Activated CD4-positive, alpha-beta T cell treated with anti-CD3 and anti-CD28 coated beads, Interleukin-2, amount 50 U/mL, for 24 hours (primary cell): ENCODE data around the gene AFTPH.
"Not testable (repeated sequence)": the region's sequence is repeated elsewhere in the genome, so short reads cannot be mapped to it uniquely, and the experiment has no call there.

Experiments used
- DNase-seq, 2 donors: peaks; one replicate each; pipeline ENCODE4 v3.0.0-alpha.2; 2020; ENCODE audit warnings: low read depth in 1 of 2, low spot score in 1 of 2

AFTPH gene

DNA sequence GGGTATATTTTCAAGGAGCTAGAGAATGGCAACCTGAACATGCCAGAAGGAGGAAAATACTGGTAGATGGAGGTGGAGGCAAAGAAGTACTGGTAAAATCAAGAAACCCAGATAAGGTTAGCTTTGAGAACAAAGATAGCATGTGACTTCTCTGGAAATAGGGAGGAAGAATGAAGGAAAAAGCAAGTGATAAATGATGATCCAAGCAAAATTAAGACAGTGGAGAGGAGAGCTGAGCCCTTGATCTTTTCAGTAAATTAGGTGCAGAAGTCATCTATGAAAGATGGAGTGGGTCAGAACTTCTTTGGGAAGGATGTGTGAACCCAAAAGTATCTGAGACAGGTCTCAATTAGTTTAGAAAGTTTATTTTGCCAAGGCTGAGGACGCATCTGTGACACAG lies 25.7 kb upstream of the AFTPH start:
- DNase-seq: no peak

DNA sequence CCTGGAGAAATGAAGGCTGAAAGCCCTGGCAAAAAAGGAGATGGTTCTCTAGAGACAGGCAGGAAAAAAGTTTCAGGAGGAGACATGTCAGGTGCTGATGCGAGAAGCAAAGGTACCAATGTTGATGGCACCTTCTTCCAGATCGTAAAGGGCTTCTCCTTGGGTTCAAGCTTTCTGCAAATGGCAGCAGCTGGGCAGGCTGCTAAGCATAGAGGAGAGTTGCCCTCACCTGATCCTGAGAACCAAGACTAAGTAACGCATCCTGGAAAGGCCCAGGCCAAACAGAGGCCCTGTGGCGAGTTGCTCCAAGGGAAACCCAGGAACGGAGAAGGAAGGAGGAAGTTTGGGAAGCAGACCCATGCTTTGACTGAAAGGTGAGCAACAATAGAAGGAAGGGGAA lies 23.6 kb upstream of the AFTPH start:
- DNase-seq: no peak

DNA sequence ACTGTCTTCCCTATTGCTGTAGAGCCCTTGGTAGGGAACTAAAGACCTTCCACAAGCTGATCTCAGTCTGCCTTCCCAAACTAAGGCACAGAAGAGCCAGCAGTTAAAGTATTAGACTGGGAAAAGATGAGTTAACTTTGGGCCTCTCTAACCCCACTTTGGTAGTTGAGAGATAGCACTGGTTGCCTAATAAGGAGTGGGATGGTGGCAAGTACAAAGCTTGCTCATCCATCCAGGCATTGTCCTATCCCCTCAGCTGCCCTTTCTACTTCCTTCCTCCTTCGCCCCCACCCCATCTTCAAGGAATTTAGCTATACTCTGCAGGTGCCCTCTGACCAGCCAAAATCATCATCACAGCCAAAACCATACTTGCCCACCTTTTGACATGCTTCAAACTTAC lies 22.2 kb upstream of the AFTPH start:
- DNase-seq: no peak

DNA sequence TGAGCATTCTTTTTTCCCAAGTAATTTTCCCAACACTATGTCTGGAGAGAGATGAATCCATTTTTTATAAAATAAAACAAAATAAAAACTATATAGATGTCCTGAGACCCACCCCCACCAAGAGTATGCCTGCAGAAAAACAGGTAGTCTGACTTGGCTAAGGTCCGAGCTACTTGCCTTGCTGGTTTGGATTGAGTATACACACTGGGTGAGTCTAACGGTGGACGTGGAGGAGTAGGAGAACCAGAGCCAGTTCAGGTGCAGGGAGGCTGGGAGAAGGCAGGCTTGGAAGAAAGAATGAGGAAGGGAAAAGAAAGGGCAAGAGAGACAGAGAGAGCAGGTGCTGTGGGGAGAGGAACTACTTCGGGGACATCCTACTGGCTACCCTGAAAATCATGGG lies 21.3 kb upstream of the AFTPH start:
- no peak for DNase-seq

DNA sequence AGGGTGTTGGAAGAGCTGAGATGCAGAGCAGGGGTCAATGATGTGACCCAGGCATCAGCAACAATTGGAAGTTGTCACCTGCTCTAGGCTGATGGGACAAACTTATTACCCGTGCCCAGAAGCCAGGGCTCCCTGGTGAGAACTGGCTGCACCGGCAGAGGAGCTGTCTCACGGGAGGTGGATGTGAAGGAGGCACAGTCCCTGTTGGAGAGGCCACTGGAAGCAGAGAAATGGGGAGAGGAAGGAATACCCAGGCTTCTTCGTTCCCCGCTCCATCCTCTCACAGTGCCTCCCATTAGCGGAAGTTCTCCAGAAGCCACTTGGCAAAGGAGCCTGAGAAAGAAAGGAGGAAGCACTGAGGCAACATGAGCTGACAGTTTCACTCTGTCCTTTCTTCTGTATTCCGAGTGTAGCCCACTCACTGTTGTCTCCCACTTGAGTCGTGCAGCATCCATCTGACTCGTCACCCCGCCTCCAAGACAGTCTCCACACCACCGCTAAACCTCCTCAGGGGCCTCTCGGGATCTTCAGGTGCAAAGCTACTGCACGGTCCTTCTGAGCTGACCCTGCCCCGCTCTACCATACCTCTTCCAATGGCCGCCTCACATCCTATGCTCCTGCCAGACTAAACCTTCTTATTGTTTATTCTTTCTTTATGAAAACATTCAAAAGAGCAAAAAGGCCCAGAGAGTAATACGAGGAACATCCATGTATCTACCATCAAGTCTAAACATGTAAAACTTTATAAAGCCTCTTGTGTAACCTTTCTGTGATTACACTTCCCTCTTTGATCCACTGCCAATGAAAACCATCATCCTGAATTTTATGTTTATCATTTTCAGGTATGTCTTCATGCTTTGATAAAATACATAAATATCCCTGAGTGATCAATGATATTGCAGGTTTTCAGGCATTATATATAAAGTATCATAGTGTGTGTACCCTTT lies 19.1 kb upstream of the AFTPH start:
- no peak for DNase-seq

DNA sequence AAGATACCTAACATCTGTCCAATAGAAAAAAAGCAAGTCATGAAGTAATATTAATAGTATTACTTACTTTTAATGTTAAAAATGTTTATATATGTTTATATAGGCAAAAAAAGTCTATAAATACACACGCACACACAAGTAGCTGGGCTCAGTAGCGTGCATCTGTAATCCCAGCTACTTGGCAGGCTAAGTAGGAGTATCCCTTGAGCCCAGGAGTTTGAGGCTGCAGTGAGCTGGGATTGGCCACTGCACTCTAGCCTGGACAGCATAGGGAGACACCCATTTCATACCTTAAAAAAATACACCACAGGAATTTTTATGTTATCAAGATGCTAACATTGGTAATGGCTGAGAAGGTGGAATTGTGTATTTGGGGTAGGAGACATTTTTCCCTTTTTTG lies 17.4 kb upstream of the AFTPH start:
- DNase-seq: no peak

DNA sequence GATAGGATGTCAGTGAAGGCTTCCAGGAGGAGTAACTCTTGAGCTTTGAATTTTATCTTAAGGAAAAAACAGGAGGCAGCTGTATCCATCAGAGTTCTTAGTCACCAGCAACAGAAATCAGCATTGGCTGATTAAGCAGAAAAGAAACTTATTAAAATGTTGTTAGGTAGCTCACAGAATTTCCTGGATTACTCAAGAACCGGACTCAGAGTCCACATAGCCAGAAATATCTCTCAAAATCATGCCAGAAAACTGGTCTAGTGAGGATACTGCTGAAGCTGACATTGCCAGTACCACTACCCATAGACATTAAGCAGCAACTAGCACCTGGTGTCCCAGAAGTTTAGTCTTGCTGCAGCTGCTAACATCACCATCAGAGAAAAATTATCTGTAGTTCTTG lies 10.1 kb upstream of the AFTPH start:
- no peak for DNase-seq

DNA sequence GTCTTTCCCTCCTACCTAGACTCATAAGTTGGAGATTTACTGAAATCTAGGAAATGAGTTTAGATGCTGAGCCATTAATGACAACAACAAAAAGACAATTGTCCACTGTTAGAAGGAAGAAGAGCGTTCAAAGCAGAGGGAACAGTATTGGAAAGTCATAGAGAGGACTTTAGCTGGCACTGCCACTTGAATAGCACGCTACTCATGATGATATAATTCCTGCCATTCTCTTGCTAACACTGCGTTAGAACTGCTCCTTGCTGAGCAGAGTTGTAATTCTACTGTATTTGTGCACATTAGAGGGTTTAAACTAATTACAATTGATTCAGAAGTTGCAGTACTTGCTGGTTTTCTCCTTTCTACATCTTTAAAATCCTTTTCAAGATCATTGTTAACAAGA lies 9.0 kb upstream of the AFTPH start:
- DNase-seq: no peak

DNA sequence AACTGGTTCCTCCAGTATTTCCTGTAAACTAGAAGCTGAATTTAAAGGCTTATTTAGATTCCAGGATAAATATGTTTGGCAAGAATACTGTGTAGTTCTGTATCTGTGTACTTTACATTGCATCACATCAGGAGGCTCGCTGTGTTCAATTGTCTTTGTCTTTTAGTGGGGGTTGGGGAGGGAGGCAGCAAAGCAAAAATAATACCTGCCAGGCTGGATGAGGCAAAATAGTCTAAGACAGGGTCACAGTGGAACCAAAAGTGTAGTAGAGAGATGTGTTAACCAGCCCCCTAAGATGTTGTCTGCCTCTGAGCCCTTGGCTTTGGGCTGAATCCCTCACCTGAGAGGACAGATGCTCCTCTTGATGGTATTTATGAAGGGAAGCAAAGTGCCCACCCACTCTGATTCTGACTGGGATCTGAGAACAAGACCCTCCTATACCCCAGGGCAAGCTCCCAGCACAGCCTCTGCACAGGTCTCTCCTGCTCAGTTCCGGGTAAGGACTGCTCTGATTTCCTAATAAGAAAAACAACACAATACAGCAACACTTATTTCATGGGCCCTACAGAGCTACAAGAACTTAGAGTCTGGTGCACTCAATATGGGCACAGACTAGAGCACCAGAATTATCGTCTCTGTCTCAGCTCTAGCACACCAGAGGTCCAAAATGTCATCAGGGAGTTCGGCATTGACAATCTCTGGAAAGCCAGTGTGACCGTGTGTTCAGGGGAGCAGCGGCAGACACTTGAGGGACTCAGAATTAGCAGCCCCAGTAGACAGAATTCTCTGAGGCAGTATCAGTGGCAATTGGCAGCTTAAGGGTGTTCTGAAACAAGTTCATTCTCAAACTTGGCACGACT lies 7.2 kb upstream of the AFTPH start:
- DNase-seq: no peak

DNA sequence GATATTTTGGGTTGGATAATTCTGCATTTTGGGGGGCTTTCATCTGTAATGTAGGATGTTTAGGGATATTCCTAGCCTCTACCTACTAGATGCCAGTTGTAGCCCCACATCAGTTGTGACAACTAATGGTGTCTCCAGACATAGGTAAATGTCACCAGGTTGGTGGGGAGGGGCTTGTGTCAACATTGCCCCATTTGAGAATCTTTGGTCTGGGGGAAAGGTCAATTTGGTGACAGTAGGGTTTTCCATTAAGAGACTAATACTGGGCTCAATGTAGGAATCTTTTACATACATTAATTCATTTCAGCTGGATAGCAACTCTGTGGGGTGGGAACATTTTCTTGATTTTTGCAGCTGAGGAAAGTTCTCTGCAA lies 6.6 kb upstream of the AFTPH start:
- DNase-seq: no peak

DNA sequence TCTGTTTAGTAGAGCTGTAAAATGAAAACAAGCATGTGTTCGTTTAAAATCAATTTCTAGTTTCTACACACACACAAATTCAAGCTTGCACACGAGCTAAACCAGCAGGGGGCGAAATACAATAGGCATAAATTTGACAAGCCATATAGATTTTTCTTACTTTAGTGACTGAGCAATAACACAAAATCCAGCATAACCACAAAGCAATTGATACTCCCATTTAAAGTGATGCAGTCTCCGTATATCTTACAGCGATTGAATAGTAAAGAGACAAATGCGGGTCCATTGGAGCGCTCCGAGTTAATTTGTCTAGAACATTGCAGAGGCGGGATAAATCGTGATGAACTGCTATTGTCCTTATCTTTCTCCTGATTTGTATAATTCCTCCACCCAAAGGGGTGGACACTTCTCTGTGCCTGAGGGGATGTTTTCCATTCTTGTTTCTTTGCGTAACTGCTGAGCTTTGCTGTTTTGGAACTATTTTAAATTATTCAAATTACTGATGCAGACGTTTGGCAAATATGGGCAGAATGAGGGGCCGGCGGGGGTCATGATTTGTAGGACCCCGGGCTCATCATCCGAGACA lies 1.2 kb upstream of the AFTPH start:
- peak; percentile 22 to 74 for DNase-seq

DNA sequence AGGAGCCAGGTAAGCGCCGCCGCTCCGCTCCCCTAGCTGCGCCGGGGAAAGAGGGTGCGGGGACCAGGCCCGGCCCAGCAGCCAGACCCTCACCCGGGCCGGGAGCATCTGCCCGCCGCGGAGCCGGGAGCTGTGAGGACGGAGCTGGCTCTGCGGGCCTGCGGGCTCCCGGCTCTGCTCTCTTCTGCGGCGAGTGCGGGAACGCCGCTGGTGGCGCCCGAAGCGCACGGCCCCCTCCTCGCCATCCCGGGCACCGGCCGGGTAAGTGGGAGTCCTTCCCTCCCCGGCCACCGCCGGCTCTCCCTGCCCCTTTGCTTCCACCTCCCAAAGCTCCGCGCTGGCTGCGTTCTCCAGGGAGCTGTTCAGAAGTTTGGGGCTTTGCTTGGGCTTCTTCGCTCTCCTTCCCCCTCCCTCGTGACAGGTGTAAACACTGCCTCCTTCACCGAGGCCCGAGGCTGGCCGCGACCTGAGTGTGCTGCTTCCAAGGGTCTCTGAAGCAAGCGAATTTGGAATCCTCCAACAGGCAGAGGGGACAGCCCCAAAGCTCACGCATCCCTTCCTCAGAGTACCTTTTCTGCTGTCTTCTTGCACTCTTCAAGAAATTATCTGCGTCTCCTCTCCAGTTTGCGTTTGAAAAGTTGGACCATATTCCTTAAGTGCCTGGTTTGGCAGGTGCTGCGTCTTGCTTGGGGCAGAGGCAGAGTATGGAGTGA lies 632 bp downstream of the AFTPH start:
- peak; percentile 9 to 33 for DNase-seq

DNA sequence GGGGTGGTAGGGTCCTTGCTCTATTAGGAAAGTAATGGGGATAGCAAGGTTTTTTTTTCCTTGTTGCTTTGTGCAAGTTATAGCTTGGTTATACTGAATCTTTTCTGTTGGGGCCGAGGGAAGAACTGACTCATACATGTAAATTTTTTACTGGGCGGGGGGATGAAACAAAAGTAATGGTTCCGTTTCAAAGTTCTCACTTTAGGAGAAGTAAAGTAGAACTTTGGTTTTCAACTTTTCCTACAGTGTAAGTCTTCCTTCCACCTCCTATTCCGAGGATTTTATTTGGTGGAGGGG lies 1.1 kb downstream of the AFTPH start:
- peak; percentile 13 to 69 for DNase-seq

DNA sequence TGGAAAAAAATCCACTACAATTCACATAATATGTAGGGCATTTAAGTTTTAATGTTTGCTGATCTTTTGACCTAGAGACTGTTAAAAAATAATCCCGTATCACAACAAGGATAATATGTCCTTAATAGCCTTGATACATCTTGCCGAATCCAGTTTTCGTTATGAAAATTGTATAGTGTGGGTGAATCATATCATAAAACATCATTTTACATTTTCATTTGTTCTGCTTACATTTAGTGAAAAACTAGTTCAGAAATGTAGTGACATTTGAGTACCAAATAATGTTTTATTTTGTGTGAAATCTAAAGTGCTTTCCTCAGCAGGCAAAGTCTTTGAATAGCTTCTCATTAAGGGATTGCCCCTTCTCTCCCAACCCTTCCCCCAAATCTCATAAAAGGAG lies 1.9 kb downstream of the AFTPH start:
- no peak for DNase-seq

DNA sequence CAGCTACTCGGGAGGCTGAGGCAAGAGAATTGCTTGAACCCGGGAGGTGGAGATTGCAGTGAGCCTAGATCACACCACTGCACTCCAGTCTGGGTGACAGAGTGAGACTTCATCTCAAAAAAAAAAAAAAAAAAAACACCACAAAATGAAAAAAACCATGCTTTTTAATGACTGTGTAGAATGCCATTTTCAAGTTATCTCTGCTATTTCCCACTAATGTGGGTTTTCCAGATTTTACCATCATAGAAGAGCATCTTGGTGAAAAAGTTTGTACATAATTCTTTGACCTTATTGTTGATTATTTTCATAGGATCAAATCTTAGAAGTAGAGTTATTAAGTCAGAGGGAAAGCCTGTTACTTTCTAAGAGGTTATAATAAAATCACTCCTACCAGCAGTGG lies 6.8 kb downstream of the AFTPH start:
- not testable (repeated sequence) for DNase-seq

DNA sequence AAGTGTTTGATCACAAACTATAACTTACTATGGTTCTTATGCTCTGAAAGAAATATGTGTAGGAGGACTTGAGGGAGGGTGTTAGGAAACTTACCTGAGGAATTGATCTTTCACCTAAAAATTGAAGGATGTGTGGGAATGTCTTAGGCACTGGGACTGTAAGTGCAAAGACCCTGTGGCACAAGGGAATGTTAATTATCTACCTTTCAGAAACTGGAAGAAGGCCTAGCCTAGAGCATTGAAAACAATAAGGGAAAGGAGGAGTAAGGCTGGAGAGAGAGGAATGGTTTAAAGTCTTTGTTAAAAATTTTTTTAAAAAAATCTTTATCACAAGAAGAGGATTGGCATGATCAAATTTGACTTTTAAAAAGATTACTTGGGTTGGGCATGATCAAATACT lies 7.9 kb downstream of the AFTPH start:
- no peak for DNase-seq

DNA sequence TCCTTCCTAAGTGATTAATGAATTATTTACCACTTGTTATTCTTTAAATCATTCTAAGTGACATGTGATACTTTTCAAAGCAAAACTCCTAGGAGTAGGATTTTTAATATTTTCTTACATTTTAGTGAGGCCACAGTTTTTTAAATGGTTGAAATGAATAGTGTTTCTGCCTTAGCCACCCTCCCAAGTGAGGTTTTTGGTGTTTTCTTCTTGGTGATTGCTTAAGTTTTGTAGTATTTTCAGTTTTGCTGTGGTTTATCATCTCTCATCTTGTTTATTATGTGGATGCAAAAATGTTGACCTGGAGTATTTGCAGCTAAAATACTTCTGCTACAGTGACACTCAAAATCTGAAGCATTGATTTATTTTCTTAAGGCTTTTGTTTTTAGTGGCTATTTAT lies 9.8 kb downstream of the AFTPH start:
- DNase-seq: no peak

DNA sequence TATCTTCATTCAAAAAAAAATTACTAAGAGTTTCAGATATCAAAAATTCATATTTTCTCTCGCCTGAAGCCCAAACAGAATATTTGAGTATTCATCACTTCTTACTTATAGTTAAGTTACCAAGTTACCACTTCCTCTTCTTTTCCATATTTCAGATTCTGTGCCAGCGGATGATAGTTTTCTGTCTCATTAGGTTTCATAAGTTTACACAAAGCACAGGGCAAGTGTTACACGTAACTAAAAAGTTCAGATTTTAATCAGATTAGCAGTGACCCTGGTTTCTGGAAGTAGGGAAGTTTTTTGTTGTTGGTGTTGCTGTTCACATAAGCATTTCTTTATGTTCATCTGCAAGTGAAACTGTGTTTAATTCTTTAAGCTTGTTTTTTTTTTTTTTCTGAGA lies 10.2 kb downstream of the AFTPH start:
- DNase-seq: no peak

DNA sequence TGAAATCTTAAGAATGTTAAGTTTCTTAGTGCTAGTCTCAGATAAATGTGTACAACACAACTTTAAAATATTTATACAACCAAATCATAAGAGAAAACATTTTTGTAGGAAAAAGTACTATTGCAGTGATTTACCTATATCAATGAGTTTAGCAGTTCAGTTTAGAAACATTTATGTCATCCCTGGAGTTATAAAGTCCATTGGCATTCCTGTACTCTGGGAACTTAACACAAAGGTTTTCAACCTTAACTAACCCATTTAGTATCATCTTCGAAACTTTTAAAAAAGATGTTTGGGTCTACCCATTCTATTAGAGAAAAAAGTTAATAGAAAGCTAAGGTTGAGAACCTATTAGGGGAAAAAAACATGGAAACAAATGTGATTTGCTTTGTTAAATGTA lies 10.9 kb downstream of the AFTPH start:
- no peak for DNase-seq

DNA sequence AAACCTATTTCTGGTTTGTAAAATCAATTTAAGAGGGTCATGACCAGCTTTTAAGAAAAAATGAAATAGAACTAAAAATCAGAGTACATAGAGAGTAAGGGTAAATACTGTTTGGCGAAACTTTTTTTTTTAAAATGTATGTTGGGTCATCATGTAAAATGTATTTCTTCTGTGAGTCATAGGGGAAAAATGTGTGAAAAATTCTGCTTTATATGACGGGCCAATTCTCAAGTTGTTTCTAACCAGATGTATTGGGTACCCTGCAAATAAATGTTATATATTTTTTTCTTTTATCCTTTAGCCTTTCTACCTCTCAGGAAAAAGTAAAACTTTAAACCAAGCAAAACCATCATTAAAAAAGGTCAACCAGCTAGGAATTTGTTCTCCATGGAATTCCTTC lies 13.9 kb downstream of the AFTPH start:
- DNase-seq: no peak

DNA sequence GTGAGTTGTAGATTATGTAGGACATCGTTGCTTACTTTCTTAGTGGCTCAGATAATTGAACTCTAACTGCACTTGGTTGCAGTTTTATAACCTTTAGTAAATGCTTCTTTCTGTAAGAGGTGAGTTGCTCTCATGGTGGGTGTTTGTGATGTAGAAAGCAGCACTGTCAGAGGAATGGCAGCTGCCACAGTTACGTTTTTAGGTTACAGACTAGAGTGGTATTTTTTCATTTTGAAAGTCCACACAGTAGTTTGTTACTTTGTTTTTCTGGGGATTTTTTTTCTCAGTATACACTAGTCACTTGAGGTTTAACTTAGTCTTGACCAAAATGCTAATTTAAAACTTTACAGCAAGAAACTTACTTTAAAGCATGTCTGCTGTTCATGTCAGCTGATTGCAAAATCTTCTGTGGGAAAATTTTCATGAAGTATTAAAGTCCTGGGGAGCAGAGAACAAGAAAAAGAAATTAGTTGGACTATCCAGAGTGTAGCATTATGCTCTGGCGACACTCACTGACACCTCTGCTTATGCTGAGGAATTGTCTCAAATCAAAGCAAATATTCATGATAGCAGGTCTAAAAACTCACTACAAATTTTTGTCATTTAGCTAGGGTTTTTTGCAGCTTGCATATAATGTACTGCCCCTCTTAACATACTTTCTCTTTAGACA lies 14.8 kb downstream of the AFTPH start:
- no peak for DNase-seq
